HG03103 (cell line): ENCODE results near the gene JMJD1C.
"Not testable (repeated sequence)": the region's sequence is repeated elsewhere in the genome, so short reads cannot be mapped to it uniquely, and the experiment has no call there.

Source experiments
- ATAC-seq: cut with Tn5 transposase; IDR thresholded peaks from one replicate; pipeline ENCODE4 v1.9.1; 2021; ENCODE audit warnings: low read depth; ENCODE audit not compliant: unreplicated experiment

The JMJD1C gene

GRCh38 chr10:63373176-63373575 is 92.6 kb downstream of the JMJD1C start:
- ATAC-seq = no peak

DNA sequence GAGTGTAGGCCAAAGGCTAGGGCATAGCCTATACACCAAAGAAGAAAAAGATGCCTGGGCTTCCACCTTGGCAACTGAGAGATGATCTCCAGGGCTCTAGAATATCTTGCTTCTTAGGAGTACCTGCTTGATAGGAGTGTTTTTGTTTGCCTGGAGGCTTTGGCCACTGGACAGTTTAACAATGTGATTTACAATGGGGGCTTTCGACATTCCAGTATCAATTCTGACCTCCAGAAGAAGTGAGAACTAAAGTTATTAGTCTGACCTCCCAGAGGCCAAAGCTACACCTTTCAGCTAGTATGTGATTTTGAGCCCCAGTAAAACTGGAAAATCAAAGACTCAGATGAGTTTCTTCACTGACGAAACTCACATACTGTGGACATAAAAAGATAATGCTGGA is 96.1 kb downstream of the JMJD1C start:
- ATAC-seq = no peak

DNA sequence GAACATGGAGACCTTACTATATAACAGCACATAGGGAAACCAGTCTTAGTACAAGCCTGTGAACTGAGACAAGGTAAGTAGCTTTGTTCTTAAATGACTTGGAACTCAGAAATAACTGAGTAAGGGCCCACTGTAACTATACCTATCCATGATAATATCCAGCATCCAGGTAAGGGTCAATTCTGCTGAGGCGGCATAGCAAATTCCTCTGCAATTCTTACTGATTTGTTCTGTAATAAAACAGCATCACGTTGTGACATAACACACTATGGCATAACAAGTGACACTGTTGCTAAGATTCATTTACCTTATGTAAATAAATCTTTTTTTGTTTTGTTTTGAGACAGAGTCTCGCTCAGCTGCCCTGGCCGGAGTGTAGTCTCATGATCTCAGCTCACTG is 97.4 kb downstream of the JMJD1C start:
- ATAC-seq = no peak

GRCh38 chr10:63366933-63367332 is 98.8 kb downstream of the JMJD1C start:
- ATAC-seq = no peak

DNA sequence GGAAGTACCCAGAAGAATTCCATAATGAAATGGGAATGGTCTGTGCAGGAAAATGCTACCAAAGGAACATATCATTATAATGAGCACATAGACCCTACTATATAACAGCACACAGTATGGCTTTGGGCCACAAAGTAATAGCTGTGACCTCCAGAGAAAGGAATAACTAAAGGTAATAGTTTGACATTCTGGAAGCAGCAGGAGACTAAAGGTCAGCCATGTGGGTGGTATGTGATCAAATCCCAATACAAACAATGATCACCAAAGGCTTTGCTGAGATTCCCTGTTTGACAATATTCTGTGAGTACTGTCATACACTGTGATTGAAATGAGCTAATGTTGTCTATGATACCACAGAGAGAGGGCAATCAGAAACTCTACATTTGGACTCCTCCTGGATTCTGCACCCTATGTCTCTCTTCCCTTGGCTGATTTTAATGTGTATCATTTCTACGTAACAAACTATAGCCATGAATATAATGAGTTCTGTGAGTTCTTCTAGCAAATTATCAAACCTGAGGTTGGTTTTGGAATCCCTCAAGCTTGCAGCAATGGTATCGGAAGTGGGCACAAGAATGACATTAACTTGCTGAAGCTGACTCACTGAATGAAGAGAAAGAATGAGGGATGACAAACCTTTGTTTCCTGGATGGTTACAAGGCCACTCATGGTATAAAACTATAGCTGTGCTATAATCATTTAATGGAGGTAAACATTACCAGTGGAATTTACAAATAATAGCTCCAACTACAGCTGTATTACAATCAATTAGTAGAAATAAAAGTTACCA is 99.6 kb downstream of the JMJD1C start:
- ATAC-seq = no peak

DNA sequence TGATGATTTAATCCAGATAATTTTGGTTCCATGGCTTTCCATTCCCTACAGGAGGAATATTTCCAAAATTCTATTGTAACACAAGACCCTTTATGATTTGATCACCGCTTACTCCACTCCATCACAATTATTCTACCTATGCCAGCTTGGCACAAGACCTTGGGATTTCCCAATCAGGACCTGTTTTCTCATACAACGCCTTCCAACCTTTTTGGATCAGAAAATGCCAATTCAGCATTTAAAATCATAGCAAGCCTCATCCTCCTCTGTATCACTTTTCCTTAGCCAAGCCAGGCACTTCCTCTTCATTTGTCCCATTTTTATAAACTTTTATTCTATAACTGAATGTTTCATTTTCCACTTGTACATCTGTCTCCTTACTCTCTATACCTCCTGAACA is 100.9 kb downstream of the JMJD1C start:
- no peak for ATAC-seq

GRCh38 chr10:63363951-63364350 is 101.8 kb downstream of the JMJD1C start:
- ATAC-seq = no peak

DNA sequence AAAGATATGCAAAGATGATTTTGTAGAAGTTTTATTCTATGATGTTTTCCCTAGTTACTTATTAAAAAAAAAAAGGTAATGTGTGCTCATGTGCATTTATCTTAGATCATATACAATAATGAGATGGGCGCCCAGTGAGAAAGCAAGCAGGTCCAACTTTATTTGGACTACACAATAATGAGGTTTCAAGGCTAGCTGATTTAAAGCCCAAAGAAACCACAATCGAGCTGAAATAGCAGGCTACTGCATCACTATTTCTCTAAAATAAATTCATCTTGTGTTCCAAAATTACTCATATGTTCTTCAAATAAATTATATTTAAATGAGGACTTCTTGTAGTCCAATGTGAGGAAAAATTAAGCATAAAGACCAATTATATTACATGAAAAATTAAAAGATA is 110.1 kb downstream of the JMJD1C start:
- no peak for ATAC-seq

GRCh38 chr10:63352976-63353375 is 112.8 kb downstream of the JMJD1C start:
- ATAC-seq = no peak

GRCh38 chr10:63348245-63348850 is 117.4 kb downstream of the JMJD1C start:
- ATAC-seq = no peak

DNA sequence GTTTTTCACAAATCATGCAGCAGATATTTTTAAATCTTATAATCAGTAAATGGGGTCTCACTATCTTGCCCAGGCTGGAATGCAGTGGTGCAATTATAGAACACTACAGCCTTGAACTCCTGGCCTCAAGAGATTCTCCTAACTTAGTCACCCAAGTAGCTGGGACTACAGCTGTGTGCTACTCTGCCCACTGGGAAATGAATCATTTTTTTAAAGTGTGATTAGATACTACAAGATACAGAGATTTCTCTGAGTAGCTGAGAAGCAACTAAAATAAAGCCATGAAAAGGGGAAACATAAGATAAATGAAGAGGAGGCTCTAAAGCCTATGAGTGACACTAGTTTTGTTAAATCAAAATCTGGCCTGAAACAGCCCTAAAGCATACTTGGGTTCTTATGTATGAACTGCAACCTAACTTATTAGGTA is 119.7 kb downstream of the JMJD1C start:
- ATAC-seq = no peak

- no peak for ATAC-seq
These were observed 121.5 kb downstream of the JMJD1C start for GRCh38 chr10:63344269-63344668.

DNA sequence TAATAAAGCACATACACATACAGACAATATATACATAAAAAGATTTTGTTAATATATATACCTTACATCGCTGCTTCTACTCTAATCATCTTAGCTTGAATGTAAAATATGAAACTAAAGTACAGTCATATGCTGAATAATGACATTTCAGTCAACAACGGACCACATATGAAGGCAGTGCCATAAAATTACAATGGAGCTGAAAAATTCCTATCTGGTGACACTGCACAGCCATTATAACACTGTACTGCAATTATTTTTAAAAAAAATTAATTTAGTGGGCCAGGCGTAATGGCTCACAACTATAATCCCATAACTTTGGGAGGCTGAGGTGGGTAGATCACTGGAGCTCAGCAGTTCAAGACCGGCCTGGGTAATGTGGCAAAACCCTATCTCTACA is 122.3 kb downstream of the JMJD1C start:
- ATAC-seq = no peak

- ATAC-seq = not testable (repeated sequence)
These were observed 126.1 kb downstream of the JMJD1C start for GRCh38 chr10:63339640-63340039.

GRCh38 chr10:63337455-63338251 is 128.1 kb downstream of the JMJD1C start:
- no peak for ATAC-seq

DNA sequence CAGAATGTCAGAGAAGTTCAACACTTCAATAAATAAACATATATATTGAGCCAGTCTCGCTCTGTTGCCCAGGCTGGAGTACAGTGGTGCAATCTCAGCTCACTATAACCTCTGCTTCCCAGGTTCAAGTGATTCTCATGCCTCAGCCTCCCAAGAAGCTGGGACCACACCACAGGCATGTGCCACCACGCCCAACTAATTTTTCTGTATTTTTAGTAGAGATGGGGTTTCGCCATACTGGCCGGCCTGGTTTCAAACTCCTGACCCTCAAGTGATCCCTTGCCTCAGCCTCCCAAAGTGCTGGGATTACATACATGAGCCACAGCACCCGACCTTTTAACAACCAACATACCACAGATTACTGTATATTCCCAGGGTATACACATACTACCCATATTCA is 134.2 kb downstream of the JMJD1C start:
- no peak for ATAC-seq

GRCh38 chr10:63324495-63324854 is 141.3 kb downstream of the JMJD1C start:
- ATAC-seq = no peak

DNA sequence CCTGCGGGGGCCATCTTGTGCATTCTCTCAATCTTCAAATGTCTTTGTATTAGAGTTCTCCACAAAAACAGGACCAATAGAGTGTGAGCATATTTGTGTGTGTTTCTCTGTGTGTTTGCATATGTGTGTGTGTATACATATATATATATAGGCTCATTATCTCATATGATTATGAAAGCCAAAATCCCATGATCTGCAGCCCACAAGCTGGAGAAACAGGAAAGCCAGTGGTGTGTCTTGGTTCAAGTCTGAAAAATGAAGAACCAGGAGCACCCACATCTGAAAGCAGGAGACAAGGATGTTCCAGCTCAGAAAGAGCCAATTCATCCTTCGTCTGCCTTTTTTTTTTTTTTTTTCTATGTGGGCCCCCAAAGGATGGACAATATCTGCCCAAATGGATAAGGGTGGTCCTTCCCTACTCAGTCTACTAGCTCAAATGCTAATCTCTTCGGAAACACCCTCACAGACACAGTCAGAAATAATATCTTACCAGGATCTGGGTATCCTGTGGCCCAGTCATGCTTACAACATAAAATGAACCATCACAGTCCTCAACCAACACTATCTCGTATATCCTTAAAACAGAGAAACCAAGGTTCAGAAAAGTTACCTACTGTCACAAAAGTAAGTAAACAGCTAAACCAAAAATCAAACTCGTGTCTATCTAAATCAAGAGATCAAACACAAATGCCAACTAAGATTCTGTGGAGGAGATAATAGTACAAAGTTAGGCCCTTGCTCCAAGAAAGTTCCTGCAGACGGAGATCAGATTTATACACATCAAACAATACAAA is 141.9 kb downstream of the JMJD1C start:
- no peak for ATAC-seq

DNA sequence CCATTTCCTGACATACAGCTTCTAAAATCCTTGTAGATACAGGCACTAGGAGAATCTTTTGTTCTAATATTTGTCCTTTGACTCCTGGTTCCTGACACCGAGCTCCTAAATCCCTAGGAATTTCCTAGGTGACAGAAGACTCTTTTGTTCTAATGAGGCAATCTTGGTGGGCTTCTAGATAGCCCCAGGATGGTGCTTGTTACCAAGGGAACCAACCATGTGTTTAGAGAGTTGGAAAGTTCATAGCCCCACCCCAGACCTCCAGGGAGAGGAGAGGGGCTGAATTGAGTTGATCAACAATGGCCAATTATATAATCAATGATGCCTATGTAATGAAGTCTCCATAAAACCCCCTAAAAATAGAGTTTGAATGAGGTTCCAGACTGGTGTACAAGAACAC is 145.1 kb downstream of the JMJD1C start:
- no peak for ATAC-seq

DNA sequence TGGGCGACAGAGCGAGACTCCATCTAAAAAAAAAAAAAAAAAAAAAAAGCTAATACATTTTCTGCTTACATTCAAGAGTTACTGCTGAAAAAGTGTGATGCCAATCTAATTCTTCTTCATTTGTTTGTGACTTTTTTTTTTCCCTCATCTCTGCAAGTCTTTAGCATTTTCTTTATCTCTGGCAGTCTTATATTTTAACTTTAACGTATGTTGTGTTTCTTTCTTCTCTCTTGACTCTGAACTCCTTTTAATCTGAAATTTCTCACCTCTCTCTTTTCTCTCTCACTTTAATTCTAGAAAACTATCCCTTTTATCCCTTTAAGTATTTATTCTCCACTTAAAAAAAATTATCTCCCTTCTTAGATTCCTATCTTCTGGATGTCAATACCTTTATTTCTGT is 146.5 kb downstream of the JMJD1C start:
- ATAC-seq = no peak

- no peak for ATAC-seq
These were observed 147.3 kb downstream of the JMJD1C start for GRCh38 chr10:63318491-63318890.
